ENCODE results near the gene KIF6. TPM values are rescaled to one million over a fixed set of nuclear protein-coding genes. Genes with fewer than 3 reads are reported as not detected.

The KIF6 gene
- total RNA-seq, 4 donors from 2014 or later = 0.47 to 2.3 (median 0.97) TPM

DNA sequence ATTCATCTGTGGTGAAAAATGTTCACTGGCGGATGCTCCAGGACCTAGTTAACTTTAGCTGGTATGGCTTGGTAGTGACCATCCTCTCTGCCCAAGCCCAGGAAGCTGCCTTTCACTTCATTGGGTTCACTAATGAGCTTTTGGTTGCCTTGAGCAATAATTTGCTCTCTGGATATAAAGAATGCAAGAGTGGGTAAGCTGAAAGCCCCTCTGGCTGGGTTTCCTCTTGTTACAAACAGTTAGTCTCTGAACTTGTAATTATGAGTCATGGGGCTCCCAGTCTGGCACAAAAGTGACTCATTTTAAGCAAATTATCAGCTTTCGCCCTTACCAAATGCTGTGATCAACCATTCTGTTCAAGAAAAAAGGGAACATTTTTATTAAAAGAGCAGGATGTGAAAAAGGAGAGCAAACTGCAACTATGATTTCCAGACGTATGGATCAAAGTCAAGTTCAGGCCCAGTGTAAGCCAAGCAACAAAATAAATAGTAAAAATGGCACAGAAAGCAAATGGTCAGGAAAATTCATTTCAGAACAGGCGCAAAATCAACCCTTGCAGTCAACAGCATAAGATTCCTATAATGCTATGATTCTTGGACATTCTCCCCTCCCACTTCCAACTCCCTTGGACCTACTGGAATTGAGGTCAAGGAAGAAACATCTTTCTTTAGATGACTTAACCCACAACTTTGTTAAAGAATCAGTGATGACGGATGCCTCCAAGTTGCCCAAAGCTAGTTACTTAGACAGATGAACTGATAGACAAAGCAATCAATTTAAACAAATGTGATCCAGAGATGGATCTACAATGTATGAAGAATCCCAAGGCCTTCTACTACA is 272.7 kb downstream of the KIF6 start:
- H3K9me3 ChIP-seq = no peaks in the 10 kb centered on the region
- no peaks in the 10 kb centered on the region for H3K36me3 ChIP-seq
- no peak overlapping the region for H3K27ac ChIP-seq
- no peaks in the 10 kb centered on the region for H3K4me1 ChIP-seq
- TF ChIP-seq POLR2AphosphoS5 (IDR thresholded peaks at IDR 0.05) = no peak
- TF ChIP-seq POLR2A (IDR thresholded peaks at IDR 0.05) = no peak
- TF ChIP-seq, protein P1, sequence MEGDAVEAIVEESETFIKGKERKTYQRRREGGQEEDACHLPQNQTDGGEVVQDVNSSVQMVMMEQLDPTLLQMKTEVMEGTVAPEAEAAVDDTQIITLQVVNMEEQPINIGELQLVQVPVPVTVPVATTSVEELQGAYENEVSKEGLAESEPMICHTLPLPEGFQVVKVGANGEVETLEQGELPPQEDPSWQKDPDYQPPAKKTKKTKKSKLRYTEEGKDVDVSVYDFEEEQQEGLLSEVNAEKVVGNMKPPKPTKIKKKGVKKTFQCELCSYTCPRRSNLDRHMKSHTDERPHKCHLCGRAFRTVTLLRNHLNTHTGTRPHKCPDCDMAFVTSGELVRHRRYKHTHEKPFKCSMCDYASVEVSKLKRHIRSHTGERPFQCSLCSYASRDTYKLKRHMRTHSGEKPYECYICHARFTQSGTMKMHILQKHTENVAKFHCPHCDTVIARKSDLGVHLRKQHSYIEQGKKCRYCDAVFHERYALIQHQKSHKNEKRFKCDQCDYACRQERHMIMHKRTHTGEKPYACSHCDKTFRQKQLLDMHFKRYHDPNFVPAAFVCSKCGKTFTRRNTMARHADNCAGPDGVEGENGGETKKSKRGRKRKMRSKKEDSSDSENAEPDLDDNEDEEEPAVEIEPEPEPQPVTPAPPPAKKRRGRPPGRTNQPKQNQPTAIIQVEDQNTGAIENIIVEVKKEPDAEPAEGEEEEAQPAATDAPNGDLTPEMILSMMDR (IDR thresholded peaks at IDR 0.05) = no peak
- no peak for TF ChIP-seq EP300 (IDR thresholded peaks at IDR 0.05)
- H3K4me3 ChIP-seq = no peak overlapping the region
- 68 to 79% methylated on average over 5 of the region's 5 CpGs for WGBS, 2 donors (ENCODE audit: low coverage in 1 of 2)
- H3K27me3 ChIP-seq = no peaks in the 10 kb centered on the region
- ATAC-seq = no peak

DNA sequence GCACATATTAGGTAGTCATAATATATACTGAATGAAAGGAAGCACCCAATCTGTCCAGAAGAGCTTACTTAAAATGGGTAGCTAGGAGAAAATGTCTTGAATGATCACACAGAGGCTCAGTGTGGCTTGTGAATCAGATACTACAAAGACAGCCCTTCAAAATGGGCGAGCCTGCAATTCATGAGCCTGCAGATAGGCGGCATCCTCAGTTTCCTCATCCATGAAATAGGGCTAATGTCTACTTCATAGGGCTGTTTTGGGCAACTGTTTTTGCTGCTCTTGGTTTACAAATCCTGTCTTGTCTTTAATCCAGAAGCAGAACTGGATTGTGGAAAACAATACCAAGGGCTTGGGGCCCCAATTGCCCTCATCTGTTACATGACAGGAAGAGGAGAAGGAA is 273.4 kb downstream of the KIF6 start:
- no peak for ATAC-seq
- Histone ChIP-seq H3K36me3 (no peaks in the 10 kb centered on the region), H3K9me3 (no peaks in the 10 kb centered on the region), H3K4me1 (no peaks in the 10 kb centered on the region), H3K27ac (no peak overlapping the region), H3K4me3 (no peak overlapping the region), H3K27me3 (no peaks in the 10 kb centered on the region)
- WGBS, 2 donors (ENCODE audit: low coverage in 1 of 2) = 83 to 100% methylated on average over 2 of the region's 2 CpGs
- TF ChIP-seq POLR2A (IDR thresholded peaks at IDR 0.05) = no peak
- TF ChIP-seq EP300 (IDR thresholded peaks at IDR 0.05) = no peak
- TF ChIP-seq, protein P1 (IDR thresholded peaks at IDR 0.05) = no peak
- no peak for TF ChIP-seq POLR2AphosphoS5 (IDR thresholded peaks at IDR 0.05)

DNA sequence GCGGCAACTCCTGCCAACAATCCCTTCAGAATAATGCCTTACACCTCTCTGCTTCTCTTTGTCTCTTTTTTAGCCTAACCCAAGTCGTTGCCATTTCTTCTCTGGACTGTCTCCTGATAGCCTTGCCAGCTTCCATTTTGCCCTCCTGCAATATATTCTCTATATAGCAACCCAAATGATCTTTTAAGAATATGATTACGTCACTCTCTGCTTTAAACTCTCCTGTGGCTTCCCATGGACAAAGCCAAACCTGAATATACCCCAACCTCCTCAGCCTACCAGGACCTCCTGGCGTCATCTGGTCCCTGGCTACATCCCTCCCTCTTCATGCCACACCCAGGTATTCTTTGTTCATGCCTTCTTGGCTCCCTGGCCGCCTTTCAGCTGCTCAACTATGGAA is 276.2 kb downstream of the KIF6 start:
- TF ChIP-seq EP300 (IDR thresholded peaks at IDR 0.05) = no peak
- TF ChIP-seq, protein P1 (IDR thresholded peaks at IDR 0.05) = no peak
- TF ChIP-seq POLR2AphosphoS5 (IDR thresholded peaks at IDR 0.05) = no peak
- TF ChIP-seq POLR2A (IDR thresholded peaks at IDR 0.05) = no peak
- H3K36me3 ChIP-seq = no peaks in the 10 kb centered on the region
- no peak for ATAC-seq
- H3K4me1 ChIP-seq = no peaks in the 10 kb centered on the region
- WGBS, 2 donors (ENCODE audit: low coverage in 1 of 2) = 73 to 88% methylated on average over 3 to 5 of the region's 5 CpGs
- H3K27ac ChIP-seq = no peak overlapping the region
- H3K4me3 ChIP-seq = no peak overlapping the region
- no peaks in the 10 kb centered on the region for H3K27me3 ChIP-seq
- H3K9me3 ChIP-seq = no peaks in the 10 kb centered on the region

DNA sequence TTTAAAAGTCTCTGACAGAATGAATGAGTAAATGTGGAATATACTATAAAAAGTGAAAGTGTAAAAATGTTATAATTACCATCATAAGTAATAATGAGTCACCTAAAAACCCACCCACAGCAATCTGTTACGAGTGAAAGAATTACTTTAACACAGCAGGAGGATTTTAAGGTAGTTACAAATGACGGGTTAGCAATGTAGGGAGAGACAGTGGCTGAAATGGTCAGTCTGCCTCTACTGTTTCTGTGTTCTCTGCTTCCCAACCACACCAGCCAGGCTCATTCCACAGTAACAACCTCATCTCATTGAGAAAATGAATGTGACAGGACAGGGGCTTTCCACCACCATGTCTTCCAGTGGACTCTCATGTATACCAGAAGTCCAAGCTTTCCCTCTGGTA is 278.3 kb downstream of the KIF6 start:
- Histone ChIP-seq H3K4me1 (no peaks in the 10 kb centered on the region), H3K9me3 (no peaks in the 10 kb centered on the region), H3K36me3 (no peaks in the 10 kb centered on the region), H3K27me3 (no peaks in the 10 kb centered on the region), H3K4me3 (no peak overlapping the region), H3K27ac (no peak overlapping the region)
- TF ChIP-seq, protein P1 (IDR thresholded peaks at IDR 0.05) = no peak
- no peak for TF ChIP-seq POLR2AphosphoS5 (IDR thresholded peaks at IDR 0.05)
- no peak for TF ChIP-seq EP300 (IDR thresholded peaks at IDR 0.05)
- no peak for TF ChIP-seq POLR2A (IDR thresholded peaks at IDR 0.05)
- WGBS, 2 donors (ENCODE audit: low coverage in 1 of 2) = 36 to 50% methylated on average over 2 of the region's 2 CpGs
- ATAC-seq = no peak

DNA sequence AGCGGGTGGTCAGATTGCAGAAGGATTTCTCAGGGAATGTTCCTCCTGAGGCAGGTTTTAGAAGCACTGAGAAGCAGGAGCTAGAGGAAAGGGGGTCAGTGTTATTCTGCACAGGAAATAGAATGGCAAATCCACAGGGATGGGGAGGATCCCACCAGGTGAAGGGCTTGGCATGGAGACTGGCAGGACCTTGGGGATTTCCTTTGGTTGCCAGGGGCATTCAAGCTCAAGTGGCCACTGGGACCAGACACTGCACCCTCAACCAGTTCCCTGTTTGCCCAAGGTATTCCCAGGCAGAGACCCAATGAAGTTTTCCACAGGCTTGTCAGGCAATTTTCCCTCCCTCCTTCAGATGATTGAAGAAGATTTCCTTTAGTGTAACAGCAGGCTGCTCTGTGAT is 279.5 kb downstream of the KIF6 start:
- Histone ChIP-seq H3K27me3 (no peaks in the 10 kb centered on the region), H3K36me3 (no peaks in the 10 kb centered on the region), H3K4me1 (no peaks in the 10 kb centered on the region), H3K27ac (no peak overlapping the region), H3K9me3 (no peaks in the 10 kb centered on the region), H3K4me3 (no peak overlapping the region)
- 100% methylated on average over 1 of the region's 1 CpG; no CpG with 5 or more reads in 1 of the 2 donors for WGBS, 2 donors (ENCODE audit: low coverage in 1 of 2)
- ATAC-seq = no peak
- TF ChIP-seq, protein P1 (IDR thresholded peaks at IDR 0.05) = no peak
- no peak for TF ChIP-seq EP300 (IDR thresholded peaks at IDR 0.05)
- TF ChIP-seq POLR2A (IDR thresholded peaks at IDR 0.05) = no peak
- no peak for TF ChIP-seq POLR2AphosphoS5 (IDR thresholded peaks at IDR 0.05)

All from gastroesophageal sphincter (tissue), 4 donors.